Fibroblast of skin of abdomen (primary cell): ENCODE results near the gene MYH9. TPM values are rescaled to one million over a fixed set of nuclear protein-coding genes. Genes with fewer than 3 reads are reported as not detected.
"Not testable (repeated sequence)": the region's sequence is repeated elsewhere in the genome, so short reads cannot be mapped to it uniquely, and the experiment has no call there.

Experiments used
- DNase-seq: peaks from one replicate; pipeline ENCODE4 v3.0.0-alpha.2; 2013
- polyA plus RNA-seq, 2 experiments: library from polyadenylated mRNA; unstranded; fragments of 120-200 nt; gene quantifications; one replicate each; pipeline ENCODE4 v1.2.1, GENCODE V29; 2013; ENCODE audit not compliant: insufficient read length in 2 of 2

Gene MYH9
- 1,306 TPM for polyA plus RNA-seq (2013, experiment 1 of 2; ENCODE audit: insufficient read length)
- polyA plus RNA-seq (2013, experiment 2 of 2; ENCODE audit: insufficient read length), result 1,346 TPM

DNA sequence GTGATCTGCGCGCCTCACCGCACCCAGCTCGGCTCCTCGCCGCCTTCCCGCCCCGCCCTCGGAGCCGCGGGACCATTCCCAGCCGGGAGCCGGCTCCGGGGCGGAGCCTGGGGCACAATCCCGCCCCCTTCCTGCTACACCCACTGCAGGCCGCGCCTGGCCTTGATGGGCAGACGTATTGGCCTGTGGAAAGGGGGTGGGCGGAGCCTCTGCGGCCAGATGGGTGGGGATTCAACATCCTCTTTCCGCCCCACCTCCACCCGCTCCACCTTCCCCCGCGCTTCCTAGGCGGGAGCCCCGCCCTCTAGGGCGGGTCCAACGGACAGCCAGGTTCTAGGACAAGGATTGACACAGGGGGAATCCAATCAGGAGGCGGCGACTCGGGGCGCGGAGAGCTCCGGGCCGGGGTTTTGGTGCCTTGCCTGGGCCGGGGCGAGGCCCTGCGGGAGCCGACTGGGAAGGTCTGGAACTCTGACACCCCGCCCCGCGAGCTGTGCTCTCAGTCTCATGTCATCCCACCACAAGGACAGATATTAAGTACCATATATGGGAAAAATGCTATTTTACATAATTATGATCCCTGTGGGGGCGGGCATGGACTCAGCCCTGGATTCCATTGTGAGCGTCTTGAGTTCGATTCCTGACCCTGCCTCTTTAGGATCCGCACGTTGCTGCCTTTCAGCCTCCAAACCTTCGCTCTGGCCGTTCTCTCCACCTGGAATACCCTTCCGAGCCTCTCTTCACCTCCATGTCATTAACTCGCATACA, at the start of gene MYH9:
TSS of gene MYH9 (minus strand) at position 9 of the 768 bp plus-strand sequence. CDS start 38,731 bp downstream, outside the sequence.
- DNase-seq, result peak; percentile 100

DNA sequence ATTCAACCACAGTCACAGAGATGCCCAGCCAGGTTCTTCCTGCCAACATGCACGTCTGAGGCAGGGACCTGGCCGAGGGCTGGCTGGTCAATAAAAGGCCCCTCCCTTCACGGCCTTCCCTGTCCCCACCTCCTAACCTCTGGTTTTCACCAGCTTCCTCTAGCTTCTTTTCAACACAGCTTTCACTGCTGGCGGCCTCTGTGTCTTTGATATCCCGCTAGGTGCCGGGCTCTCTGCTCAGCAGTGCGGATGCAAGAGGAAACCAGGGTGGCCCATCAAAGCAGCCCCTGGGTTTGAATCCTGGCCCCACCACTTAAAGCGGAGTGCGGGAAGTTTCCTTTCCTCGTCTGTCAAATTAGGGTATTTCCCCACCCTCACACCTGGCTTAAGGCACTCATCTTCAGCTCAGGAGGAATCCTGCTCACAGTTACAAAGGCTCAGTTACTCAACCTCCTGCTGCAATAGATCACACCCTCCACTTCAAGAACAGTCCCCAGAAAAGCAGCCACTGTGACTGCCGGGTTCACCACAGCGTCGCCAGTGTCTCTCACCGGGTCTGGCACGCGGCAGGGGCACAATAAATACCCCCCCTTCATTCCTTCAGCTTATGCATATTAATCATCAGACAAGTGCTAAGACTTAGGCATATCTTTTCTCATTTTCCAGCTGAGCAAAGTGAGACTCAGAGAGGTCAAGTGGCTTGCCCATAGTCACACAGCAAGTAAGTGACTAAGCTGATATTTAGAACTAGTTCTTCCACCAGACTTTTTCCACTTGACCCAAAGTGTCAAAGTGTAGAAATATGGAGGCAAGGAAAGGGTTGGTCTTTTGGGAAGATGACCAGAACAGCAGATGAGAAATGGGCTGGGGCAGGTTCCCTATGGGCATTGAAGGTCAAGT, 48.0 kb upstream of the MYH9 start:
- DNase-seq, result no peak

DNA sequence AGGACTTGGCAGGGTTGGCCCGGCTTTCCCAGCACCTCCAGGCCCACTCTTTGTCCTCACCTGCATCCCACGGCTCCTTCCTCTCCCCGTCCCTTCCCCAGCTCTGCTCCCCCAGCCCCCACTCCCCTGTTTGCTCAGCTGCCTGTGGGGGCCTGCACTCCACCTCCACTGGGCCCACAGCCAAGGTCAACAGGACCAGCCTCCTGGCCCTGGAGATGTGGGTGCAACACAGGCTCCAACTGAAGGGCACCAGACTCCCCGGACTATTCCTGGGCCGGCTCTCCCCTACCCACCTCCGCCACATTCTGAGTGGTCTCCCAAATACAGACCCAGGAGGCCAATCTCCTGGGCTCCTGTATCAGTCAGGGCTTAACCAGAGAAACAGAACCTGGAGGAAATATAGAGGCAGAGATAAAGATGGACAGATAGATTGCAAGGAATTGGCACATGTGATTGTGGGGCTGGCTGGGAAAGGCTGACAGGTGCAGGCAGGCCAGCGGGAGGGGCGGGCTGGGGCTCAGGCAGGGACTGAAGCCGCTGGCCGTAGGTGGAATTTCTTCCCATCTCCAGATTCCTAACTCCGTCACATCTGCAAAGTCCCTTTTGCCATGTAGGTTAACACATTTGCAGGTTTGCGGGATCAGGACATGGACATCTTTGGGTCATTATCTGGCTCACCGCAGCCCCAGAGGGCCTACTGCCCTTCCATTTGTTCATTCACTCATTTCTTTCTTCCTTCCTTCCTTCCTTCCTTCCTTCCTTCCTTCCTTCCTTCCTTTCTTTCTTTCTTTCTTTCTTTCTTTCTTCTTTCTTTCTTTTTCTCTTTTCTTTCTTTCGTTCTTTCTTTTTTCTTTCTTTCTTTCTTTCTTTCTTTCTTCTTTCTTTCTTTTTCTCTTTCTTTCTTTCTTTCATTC, 45.8 kb upstream of the MYH9 start:
- no peak for DNase-seq

DNA sequence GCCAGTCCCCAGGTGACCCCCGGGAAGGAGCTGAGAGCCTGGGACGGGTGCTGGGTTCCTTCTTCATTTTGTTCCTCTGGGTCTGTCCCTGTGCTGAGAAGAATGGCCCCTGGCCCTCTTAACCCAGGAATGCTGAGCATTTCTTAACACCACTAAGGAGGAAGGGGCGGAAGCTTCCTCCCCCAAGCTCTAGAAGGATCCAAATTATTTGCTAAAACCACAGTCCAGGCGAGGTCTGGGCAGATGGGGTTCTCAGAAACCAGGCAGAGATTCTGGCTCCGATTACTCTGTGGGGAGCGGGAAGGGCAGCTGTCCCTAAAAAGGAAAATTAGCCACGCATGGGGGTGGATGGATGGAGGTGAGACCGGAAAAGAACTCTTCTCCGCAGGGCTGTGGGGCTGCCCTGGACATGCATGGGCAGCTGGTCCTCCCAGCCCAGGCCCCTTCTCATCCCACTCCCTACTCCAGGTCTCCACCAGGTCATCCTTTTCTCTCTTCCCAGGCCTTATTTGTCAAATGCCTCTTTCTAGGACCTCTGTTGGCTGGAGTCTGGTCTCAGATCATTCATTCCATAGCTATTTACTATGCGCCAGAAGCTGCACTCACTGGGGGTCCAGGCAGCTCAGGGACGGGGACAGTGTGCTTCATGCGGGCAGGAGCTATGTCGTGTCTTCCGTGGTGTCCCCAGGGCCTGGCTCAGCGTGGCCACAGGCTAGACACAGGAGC, 45.0 kb upstream of the MYH9 start:
- peak; percentile 76 for DNase-seq

DNA sequence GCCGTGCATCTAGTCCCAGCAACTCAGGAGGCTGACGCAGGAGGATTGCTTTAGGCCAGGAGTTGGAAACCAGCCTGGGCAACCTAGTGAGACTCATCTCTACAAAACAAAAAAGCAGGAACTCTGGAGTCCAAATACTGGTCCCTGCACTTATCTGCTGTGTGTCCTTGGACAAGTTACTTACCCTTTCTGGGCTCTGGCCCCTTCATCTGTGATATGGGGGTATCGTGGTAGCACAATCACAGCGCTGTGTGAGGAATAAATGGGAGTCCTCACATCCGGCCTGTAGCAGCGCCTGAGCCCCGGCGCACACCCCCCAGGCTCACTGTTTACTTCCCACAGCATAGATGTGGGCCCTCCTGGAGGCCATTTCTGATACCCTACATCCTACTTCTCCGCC, 44.2 kb upstream of the MYH9 start:
- DNase-seq, result no peak

DNA sequence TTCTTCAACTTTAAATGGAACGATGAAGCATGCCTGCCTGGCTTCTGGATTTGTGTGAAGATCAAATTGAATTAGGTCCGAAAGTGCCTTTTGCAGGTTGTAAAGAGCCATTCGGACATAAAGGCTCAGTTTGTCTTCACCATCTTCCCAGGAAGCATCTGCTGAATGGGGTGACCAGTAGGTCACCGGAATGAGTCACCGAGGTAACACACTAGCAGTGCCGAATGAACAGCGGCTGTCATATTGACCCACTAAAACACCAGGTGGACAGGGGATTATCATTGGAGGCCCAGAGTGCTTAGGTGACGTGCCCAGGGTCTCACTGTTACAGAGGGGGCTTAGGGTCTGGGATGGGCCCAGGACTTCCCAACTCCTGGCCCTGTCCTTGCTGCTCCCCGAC, 43.1 kb upstream of the MYH9 start:
- DNase-seq, result no peak

DNA sequence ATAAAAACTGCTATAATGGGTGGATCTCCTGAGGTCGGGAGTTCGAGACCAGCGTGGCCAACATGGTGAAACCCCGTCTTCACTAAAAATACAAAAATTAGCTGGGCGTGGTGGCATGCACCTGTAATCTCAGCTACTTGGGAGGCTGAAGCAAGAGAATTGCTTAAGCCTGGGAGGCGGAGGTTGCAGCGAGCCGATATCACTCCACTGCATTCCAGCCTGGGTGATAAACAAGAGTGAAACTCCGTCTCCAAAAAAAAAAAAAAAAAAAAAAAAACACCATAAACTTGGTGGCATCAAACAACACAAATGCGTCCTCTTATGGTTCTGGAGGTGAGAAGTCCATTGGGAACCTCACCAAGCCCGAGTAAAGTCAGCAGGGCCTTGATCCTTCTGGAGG, 40.2 kb upstream of the MYH9 start:
- DNase-seq, result not testable (repeated sequence)

DNA sequence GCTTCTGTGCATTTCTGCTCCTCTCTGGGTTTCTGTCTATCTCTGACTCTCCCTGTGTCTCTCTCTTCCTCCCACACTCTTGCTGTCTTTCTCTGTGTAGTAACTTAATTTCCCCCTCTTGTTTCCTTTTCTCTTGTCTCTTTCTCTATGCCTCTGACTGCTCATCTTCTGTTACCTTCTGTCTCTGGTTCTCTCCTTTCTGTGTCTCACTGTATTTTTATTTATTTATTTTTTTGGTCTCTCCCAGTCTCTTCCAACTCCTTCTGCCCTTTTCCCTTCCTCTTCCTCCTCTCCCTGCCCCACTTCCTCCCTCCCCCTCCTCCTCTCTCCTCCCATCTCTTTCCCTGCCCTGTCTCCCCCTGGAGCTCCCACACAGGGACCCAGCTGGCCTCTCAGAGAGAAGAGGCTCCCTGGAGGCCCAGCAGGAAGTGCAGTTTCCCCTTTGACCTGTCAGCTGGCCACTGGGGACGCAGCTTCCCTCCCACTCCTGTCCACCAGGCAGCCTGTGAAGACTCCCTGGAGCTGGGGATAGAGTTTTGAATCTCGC, 38.3 kb upstream of the MYH9 start:
- DNase-seq, result peak; percentile 25

DNA sequence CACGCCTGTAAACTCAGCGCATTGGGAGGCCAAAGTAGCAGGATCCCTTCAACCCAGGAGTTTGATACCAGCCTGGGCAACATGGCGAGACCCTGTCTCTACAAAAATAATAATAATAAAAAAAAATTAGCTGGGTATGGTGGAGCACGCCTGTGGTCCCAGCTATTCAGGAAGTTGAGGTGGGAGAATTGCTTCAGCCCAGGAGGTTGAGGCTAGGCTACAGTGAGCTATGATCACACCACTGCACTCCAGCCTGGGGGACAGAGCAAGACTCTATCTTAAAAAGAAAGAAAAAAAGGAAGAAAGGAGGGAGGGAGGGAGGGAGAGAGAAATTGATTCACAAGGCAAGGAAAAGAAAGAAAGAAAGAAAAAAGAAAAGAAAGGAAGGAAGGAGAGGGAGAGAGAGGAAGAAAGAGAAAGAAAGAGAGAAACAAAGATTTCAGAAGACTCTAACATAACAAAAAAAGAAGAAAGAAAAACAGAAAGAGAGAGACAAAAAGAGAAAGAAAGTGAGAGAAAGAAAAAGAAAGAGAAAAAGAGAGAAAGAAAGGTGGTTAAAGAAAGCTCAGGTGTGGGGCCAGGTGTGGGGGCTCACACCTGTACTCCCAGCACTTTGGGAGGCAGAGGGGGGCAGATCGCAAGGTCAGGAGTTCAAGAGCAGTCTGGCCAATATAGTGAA, 37.3 kb upstream of the MYH9 start:
- DNase-seq, result no peak

DNA sequence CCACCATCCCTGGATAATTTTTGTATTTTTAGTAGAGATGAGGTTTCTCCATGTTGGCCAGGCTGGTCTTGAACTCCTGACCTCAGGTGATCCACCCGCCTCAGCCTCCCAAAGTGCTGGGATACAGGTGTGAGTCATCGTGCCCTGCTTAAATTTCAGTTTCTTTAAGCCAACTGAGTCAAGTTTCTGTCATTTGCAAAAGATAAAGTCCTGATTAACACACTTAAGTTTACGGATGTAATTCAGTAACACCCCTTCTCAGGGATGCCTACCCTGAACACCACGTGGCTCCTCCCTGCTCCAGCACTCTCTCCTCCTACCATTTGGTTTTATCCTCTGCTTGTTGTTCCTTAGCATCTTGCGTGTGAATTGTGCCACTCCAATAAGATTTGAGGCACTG, 36.7 kb upstream of the MYH9 start:
- DNase-seq, result not testable (repeated sequence)

DNA sequence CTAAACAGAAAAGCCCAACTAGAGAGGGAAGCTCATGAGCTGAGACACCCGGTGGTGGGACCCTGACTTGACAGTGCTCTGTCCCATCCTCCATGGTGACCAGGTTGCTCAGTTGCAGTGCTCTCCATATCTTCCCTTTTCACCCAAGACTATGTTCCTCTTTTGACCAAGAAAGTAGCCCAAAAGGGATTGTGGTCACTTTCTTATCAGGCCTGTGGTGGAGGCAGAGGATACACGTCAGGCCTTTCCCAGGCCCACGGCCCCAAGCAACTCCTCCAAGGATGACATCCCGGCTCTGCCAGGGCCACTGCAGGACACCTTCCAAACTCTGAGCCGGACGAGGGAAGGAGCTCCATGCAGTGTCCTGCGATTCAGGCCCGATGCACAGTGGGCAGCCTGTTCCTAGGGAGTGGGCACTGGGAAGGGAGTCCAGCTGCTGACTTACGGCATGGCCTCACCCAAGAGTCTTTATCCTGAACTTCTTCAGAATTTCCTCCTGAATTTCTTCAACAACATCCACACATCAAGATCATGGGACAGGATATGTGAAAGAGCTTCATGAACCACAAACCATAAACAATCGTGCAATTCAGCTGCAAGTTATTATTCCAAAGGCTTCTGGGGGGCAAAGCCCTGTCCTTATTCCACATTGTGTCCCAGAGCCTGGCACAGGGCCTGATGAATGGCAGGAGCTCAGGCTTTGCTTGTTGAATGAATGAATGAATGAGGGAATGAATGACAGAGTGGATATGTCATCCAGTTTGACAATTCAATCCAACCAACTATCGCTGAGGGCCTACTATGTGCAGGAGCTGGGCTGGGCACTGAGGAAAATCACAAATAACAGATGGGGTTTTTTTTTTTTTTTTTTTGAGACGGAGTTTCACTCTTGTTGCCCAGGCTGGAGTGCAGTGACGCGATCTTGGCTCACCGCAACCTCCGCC, 36.0 kb upstream of the MYH9 start:
- peak; percentile 32 for DNase-seq

DNA sequence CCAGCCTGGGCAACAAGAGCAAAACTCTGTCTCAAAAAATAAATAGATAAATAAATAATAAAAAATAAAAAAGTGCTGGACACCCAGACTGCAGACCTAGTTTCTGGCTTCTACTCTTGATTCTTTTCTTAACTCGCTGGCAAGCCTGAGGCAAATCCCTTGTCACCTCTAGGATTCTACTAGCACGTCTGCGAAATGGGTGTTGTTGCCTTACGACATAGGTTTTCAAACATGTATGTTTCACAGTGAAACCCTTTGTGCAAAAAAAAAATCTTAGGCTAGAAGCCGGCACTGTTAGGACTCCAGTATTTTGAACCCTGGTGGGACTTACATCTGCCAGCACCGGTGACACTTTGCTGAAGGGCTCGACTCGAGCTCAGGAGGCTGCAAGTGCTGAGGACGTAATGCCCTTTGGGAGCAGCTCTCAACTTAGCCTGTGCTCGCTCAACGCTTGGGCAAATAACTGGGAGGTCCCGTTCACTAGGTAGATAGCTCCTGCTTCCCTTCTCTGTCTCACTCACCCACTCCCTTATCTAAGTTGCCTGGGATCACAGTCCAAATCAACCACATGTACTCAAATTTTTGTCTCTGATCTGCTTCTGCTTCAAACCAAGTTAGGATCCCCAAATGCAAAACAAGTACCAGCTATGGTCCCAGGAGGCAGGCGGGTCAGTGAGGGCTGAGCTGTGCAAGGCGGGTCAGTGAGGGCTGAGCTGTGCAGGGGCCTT, 34.7 kb upstream of the MYH9 start:
- no peak for DNase-seq

DNA sequence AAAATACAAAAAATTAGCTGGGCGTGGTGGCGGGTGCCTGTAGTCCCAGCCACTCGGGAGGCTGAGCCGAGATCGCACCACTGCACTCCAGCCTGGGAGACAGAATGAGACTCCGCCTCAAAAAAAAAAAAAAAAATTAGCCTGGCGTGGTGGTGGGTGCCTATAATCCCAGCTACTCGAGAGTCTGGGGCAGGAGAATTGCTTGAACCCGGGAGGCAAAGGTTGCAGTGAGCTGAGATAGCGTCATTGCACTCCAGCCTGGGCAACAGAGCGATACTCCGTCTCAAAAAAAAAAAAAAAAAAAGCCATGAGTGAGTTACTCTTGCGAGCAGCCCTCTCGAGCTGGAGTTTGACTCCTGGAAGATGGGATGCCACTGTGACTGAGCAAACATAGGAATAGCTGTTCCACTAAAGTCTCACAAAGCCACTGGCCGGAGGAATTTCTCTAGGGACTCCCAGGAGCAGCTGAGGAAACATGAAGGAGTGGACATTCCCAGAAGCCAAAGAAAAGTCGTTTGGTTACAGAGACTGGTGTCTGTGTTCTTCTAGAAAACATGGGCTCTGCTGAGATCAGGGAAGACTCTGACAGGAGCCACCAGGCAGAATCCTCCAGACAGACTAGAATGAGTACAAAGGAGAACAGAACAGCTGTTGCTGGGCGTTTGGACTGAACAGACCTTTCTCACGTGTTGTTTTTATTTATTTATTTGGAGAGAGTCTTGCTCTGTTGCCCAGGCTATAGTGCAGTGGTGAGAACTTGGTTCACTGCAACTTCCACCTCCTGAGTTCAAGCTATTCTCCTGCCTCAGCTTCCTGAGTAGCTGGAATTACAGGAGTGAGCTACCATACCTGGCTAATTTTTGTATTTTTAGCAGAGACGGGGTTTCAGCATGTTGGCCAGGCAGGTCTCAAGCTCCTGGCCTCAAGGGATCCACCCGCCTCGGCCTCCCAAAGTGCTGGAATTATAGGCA, 32.4 kb upstream of the MYH9 start:
- no peak for DNase-seq

DNA sequence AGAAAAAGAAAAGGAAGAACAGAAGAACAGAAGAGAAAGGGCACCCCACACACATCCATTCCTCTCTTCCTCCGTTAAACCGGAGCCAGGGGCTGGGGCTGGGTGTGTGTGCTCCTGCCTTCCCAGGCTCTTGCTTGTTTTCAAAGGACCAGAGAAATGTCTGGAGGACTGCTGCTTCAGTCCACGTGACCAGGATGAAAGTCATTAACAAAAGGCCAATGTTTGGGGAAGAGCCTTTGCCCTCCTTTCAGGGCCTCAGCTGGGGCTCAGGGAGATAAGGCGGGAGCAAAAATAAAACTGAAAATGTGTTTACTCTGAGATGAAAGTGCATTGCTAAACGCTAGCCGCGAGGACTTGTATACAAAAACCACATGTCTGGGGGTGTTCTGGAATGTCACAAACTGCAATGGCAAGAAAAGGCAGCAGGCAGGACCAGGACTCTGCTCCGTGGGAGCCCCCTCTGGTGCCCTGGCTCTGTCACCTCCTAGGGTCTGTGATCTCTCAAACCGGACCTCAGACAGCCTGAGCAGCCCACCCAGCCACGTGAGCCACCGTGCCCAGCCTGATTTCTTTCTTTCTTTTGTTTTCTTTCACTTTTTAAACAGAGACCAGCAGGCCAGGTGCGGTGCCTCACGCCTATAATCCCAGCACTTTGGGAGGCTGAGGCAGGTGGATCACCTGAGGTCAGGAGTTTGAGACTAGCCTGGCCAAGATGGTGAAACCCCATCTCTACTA, 31.6 kb upstream of the MYH9 start:
- peak; percentile 57 for DNase-seq

DNA sequence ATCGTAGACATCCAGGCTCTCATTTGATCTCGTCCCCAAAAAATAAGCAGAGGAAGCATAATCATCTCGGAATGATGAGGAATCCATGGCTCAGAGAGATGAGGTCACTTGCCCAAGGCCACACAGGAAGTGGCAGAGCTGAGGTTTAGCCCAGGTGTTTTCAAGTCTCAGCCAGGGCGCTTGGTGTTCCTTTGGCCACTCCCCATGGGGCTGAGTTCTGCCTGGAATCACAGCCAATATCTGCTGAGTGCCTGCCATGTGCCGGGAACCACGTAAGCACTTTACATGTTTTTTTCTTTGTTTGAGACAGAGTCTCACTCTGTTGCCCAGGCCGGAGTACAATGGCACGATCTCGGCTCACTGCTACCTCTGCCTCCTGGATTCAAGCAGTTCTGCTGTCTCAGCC, 29.5 kb upstream of the MYH9 start:
- peak; percentile 58 for DNase-seq

DNA sequence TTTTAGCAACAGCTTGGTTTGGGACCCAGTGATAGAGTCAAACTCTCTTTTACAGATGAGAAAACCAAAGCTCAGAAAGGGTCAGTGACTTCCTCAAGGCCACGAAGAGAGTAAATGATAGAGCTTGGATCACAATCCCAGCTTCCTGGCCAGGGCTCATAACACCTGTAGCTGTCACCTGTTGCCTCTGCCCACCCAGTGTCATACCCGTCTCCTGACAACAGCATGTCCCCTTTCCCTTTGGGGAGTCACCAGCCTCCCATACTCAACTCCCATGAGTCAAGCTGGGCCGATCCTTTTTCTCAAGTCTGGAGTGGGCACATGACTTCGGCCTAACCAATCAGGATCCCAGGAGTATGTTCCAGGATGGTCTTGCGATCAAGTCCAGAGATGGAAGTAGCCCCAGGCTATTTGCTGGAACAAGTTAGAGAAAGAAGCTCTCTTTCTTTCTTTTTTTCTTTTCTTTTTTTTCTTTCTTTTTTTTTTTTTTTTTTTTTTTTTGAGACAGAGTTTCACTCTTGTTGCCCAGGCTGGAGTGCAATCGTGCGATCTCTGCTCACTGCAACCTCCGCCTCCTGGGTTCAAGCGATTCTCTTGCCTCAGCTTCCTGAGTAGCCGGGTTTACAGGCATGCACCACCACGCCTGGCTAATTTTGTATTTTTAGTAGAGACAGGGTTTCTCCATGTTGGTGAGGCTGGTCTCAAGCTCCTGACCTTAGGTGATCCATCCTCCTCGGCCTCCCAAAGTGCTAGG, 27.8 kb upstream of the MYH9 start:
- DNase-seq, result no peak
